Nephron progenitor cell (in vitro differentiated cells): ENCODE data around the gene PCIF1.
"Not testable (repeated sequence)": the region's sequence is repeated elsewhere in the genome, so short reads cannot be mapped to it uniquely, and the experiment has no call there.

Experiments
- DNase-seq: peaks from one replicate; pipeline ENCODE4 v3.0.0; 2021
- H3K27ac Mint-ChIP-seq: 2 replicates; pipeline ENCODE4 v1.8.0; 2021; ENCODE audit warnings: mild to moderate bottlenecking, moderate library complexity, mixed read lengths
- H3K27me3 Mint-ChIP-seq: 2 replicates; pipeline ENCODE4 v1.8.0; 2021; ENCODE audit warnings: mild to moderate bottlenecking, low read depth, mixed read lengths; ENCODE audit not compliant: poor library complexity
- H3K36me3 Mint-ChIP-seq: 2 replicates; pipeline ENCODE4 v1.8.0; 2021; ENCODE audit warnings: low read depth, mixed read lengths
- H3K4me1 Mint-ChIP-seq: 2 replicates; pipeline ENCODE4 v1.8.0; 2021; ENCODE audit warnings: mixed read lengths
- H3K4me3 Mint-ChIP-seq: 2 replicates; pipeline ENCODE4 v1.8.0; 2021; ENCODE audit warnings: mild to moderate bottlenecking, moderate library complexity, mixed read lengths
- H3K9me3 Mint-ChIP-seq: 2 replicates; pipeline ENCODE4 v1.8.0; 2021; ENCODE audit warnings: mild to moderate bottlenecking, moderate library complexity, mixed read lengths
- TF ChIP-seq, protein P1 (sequence below): fragments of 200-600 bp; sonication (generic); IDR thresholded peaks from 2 replicates; pipeline ENCODE4 v1.5.0; 2021; ENCODE audit warnings: antibody characterized with exemption

Gene PCIF1

DNA sequence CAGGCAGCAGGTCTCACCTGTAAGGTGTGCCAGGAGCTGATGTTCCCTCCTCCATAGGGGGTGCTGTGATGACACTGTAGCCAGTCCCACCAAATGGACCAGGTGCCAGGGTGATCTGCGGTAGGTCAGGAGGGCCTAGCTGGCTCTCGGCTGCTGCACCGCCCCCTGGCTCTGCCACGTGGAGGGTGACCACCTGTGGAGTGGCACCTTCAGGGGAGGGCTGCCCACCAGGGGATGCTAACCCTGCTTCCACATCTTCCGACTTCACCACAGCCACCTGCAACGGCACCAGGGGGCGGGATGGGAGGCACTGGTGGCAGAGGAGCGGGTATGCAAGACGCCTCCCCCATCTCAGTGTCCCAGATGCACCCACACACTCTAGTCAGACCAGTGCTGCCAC lies 19.2 kb downstream of the PCIF1 start:
- H3K27ac Mint-ChIP-seq: no peak overlapping the region
- H3K9me3 Mint-ChIP-seq: no peaks in the 10 kb centered on the region
- H3K27me3 Mint-ChIP-seq: no peaks in the 10 kb centered on the region
- no peak for DNase-seq
- H3K36me3 Mint-ChIP-seq: peaks cover 36% of the 10 kb centered on the region
- no peaks in the 10 kb centered on the region for H3K4me1 Mint-ChIP-seq
- TF ChIP-seq, protein P1, sequence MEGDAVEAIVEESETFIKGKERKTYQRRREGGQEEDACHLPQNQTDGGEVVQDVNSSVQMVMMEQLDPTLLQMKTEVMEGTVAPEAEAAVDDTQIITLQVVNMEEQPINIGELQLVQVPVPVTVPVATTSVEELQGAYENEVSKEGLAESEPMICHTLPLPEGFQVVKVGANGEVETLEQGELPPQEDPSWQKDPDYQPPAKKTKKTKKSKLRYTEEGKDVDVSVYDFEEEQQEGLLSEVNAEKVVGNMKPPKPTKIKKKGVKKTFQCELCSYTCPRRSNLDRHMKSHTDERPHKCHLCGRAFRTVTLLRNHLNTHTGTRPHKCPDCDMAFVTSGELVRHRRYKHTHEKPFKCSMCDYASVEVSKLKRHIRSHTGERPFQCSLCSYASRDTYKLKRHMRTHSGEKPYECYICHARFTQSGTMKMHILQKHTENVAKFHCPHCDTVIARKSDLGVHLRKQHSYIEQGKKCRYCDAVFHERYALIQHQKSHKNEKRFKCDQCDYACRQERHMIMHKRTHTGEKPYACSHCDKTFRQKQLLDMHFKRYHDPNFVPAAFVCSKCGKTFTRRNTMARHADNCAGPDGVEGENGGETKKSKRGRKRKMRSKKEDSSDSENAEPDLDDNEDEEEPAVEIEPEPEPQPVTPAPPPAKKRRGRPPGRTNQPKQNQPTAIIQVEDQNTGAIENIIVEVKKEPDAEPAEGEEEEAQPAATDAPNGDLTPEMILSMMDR: no peak
- H3K4me3 Mint-ChIP-seq: no peak overlapping the region

DNA sequence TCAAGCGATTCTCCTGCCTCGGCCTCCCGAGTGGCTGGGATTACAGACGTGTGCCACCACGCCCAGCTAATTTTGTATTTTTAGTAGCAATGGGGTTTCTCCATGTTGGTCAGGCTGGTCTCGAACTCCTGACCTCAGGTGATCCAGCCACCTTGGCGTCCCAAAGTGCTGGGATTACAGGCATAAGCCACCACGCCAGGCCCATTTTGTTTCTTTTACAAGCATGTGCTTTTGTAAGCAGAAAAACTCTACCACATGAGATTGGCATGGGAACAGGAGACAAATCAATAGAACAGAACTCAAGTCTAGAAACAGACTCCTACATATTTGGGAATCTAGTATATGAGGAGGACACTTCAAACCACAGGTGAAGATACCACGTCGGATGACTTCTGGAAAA lies 21.8 kb downstream of the PCIF1 start:
- H3K27ac Mint-ChIP-seq: not testable (repeated sequence)

DNA sequence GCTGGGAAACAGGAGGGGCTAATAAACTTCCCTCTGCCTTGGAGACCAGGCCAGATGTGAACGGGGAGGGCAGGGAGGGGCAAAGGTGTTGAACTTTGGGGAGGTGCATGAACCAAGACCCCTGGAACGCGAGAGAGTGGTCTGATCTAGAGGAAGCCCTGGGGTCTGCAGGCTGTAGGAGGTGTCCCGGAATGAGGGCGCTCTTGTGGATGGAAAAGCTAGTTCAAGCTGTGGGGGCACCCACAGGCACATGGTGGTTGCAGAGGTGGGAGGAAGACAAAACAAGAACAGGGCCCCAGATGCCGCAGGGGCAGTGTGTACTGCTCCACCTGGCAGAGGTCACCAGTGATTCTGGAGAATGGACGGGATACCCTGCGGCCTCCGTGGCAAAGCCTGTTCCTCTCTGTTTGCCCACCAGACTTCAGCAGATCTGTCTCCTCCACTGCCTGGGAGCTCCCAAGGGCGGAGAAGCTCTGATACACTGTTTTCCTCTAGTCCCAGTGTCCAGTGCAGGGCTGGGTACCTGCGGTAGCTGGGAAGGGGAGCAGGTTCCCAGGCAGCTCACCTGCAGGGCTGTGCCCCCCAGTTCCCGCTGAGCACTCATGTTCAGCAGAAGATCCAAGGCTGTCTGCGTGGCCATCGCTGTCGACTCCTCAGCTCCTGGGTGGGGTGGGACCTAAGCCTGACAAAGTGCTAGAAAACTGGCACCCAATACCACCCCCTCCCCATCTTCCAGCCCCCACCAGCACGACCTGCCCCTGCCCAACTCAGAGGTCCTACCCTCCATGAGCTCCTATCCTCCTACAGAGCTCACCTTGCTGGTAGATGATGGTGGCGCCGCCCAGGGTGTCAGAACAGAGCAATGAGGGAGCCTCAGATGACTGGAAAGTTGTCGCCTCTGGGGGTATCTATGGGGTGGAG lies 22.8 kb downstream of the PCIF1 start:
- no peak for DNase-seq
- no peaks in the 10 kb centered on the region for H3K4me1 Mint-ChIP-seq
- H3K36me3 Mint-ChIP-seq: peaks cover 46% of the 10 kb centered on the region
- H3K27me3 Mint-ChIP-seq: no peaks in the 10 kb centered on the region
- no peak overlapping the region for H3K4me3 Mint-ChIP-seq
- no peaks in the 10 kb centered on the region for H3K9me3 Mint-ChIP-seq
- H3K27ac Mint-ChIP-seq: no peak overlapping the region
- TF ChIP-seq, protein P1: no peak

More for the DNA sequence above, 21.8 kb downstream of the PCIF1 start:
- not testable (repeated sequence) for H3K4me1 Mint-ChIP-seq, H3K9me3 Mint-ChIP-seq, H3K4me3 Mint-ChIP-seq, H3K27me3 Mint-ChIP-seq, DNase-seq
- peaks cover 52% of the 10 kb centered on the region for H3K36me3 Mint-ChIP-seq

DNA sequence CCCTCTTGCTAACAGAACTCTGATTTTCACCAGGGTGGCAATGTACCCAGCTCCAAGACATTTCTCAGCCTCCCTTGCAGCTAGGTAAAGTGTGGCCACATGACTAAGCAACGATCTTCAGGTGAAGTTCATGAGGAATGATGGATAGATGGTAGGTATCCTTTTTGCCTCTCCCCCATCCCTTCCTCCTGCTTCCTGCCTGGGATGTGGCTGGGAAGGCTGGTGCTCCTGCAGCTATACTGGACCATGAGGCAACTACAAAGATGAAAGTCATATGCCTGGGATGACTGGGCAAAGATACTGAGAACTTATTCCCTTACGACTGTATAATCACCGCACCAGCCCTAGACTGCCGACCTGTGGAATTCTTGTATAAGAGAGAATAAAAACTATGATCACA lies 24.1 kb downstream of the PCIF1 start:
- Mint-ChIP-seq H3K4me3 (no peak overlapping the region), H3K27ac (no peak overlapping the region), H3K9me3 (no peaks in the 10 kb centered on the region), H3K4me1 (no peaks in the 10 kb centered on the region), H3K27me3 (no peaks in the 10 kb centered on the region), H3K36me3 (peaks cover 50% of the 10 kb centered on the region)
- no peak for DNase-seq
- TF ChIP-seq, protein P1: no peak

DNA sequence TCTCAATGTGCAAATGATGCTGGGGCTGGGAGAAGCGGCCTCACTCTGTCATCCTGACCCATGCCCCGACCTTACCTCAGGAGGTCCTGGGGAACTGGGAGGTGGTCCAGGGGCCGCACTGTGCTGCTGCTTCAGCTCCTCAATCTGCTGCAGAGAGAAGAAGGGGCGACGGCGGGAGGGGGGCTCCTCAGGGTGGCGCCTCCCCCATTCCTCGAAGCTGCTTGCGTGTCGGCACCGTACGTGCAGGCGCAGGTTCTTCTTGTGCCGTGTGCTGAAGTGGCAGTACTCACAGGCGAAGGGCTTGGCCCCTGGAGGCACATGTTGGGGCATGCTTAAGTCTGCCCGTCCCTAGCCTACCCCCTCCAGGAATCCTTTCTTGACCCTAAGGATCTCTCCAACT lies 24.6 kb downstream of the PCIF1 start:
- Mint-ChIP-seq H3K4me1 (no peaks in the 10 kb centered on the region), H3K27me3 (no peaks in the 10 kb centered on the region), H3K27ac (no peak overlapping the region), H3K36me3 (peaks cover 45% of the 10 kb centered on the region), H3K4me3 (no peak overlapping the region), H3K9me3 (no peaks in the 10 kb centered on the region)
- DNase-seq: no peak
- TF ChIP-seq, protein P1: no peak

DNA sequence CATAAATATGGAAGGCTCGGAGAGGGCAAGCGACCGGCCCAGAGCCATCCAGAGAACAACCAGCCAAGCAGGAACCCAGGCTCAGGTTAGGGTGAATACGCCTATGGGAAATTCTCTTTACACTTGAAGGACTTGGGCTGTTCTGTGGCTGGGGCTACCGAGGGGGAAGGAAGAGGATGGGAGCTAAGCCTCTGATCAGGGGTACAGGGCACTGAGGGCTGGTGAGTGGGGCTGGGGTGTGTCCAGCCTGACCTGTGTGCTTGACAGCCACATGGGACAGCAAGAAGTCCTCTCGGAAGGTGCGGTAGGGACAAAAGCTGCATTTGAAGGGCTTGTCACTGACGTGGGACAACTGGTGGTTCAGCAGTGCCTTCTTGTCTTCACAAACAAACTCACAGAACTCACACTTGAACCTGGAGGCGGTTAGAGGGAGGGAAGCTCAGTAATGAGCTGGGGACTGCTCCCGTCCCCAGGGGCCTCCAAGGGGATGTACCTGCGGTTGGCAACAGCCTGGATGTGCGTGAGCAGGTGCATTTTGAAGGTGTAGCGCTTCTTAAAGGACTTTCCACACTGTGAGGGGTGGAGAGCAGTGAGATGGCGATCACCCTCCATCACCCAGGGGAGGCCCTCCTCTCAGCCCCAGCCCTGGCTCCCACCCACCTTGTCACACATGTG lies 25.6 kb downstream of the PCIF1 start:
- no peaks in the 10 kb centered on the region for H3K4me1 Mint-ChIP-seq
- no peak for DNase-seq
- peaks cover 45% of the 10 kb centered on the region for H3K36me3 Mint-ChIP-seq
- H3K27ac Mint-ChIP-seq: no peak overlapping the region
- no peak overlapping the region for H3K4me3 Mint-ChIP-seq
- no peaks in the 10 kb centered on the region for H3K27me3 Mint-ChIP-seq
- TF ChIP-seq, protein P1: no peak
- no peaks in the 10 kb centered on the region for H3K9me3 Mint-ChIP-seq
